ENCODE data around the gene DIP2B.

DNA sequence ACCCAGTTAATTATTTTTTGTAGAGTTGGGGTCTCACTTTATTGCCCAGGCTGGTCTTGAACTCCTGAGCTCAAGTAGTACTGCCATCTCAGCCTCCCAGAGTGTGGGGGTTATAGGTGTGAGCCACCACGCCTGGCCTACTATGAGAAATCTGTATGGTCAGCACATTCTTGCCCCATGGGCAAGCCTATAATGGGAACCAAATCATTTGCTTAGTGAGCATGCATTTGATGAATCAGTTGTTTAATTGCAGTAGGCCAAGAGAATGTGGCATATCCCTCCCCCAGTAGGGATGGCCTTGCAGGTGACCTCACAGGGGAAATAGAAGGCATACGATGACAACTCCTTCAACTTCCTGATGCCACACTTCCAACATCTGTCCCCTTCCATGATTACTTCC lies 122.7 kb downstream of the DIP2B start:
- no peak for TF ChIP-seq POLR2AphosphoS5 (IDR thresholded peaks at IDR 0.05; ENCODE audit: low read depth, low read length)
- no peak for TF ChIP-seq CTCF (IDR thresholded peaks at IDR 0.05)
- no peak for TF ChIP-seq TCF7L2 (IDR thresholded peaks at IDR 0.05; ENCODE audit: low read depth, low read length)
- TF ChIP-seq REST (IDR thresholded peaks at IDR 0.05; ENCODE audit: insufficient read depth in 1 of 2, low read depth in 2 of 2, low read length in 1 of 2) = no peak

Measured in Panc1 (cell line).